Large intestine (tissue), 3 donors: ENCODE measurements around the gene ANGPTL8. TPM values are rescaled to one million over a fixed set of nuclear protein-coding genes. Genes with fewer than 3 reads are reported as not detected.

Source experiments
- DNase-seq, 2 donors: peaks; one replicate each; pipeline versions ENCODE4 v3.0.0 to v3.0.0-alpha.2; 2013
- H3K27ac ChIP-seq: one replicate; pipeline ENCODE4 v1.5.1; 2013; ENCODE audit warnings: low read length
- H3K27me3 ChIP-seq: 2 replicates; pipeline ENCODE4 v1.6.1; 2013; ENCODE audit warnings: low read length; ENCODE audit not compliant: control insufficient read depth, insufficient read depth
- H3K36me3 ChIP-seq: 2 replicates; pipeline ENCODE4 v1.6.1; 2013; ENCODE audit warnings: low read length; ENCODE audit not compliant: control insufficient read depth, insufficient read depth
- H3K4me1 ChIP-seq: one replicate; pipeline ENCODE4 v1.6.1; 2013; ENCODE audit warnings: low read length; ENCODE audit not compliant: control insufficient read depth, insufficient read depth
- H3K4me3 ChIP-seq: one replicate; pipeline ENCODE4 v1.5.1; 2013; ENCODE audit warnings: low read length
- H3K9me3 ChIP-seq: one replicate; pipeline ENCODE4 v1.6.1; 2013; ENCODE audit warnings: mild to moderate bottlenecking, low read depth, low read length, moderate library complexity; ENCODE audit not compliant: control insufficient read depth
- WGBS: methylation state at CpG from one replicate; pipeline ENCODE4 v1.1.5; 2013; ENCODE audit warnings: low lambda C conversion rate; ENCODE audit not compliant: insufficient coverage; 5-methylcytosine and 5-hydroxymethylcytosine counted together
- polyA plus RNA-seq: library from polyadenylated mRNA; unstranded; fragments of 120-200 nt; gene quantifications from one replicate; pipeline ENCODE4 v1.2.1, GENCODE V29; 2013

The ANGPTL8 gene
- polyA plus RNA-seq, 1 donor = 0.55 TPM

DNA sequence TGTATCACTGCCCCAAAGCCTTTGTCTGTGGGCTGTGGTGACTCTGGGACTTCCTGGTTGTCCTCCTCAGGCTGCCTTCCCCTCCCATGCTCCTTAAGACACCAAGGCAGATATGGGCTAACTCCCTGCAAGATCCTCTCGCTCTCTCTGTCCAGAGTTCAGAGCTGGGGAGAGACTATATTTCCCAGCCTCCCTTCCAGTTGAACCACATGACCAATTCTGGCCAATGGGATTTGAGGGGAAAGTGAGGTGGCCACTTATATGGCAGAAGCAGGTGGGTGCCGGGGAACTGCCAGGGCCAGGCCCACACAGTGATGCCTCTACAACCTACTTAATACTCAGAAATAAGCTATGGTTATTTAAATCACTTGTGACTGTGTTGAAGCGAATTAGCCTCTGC, 16.2 kb upstream of the ANGPTL8 start:
- H3K27ac ChIP-seq = no peak overlapping the region
- peaks cover 48% of the 10 kb centered on the region for H3K36me3 ChIP-seq
- no peaks in the 10 kb centered on the region for H3K27me3 ChIP-seq
- H3K4me1 ChIP-seq = no peaks in the 10 kb centered on the region
- 100% methylated on average over 1 of the region's 3 CpGs for WGBS
- no peak overlapping the region for H3K4me3 ChIP-seq
- no peak for DNase-seq
- peaks cover 18% of the 10 kb centered on the region for H3K9me3 ChIP-seq

DNA sequence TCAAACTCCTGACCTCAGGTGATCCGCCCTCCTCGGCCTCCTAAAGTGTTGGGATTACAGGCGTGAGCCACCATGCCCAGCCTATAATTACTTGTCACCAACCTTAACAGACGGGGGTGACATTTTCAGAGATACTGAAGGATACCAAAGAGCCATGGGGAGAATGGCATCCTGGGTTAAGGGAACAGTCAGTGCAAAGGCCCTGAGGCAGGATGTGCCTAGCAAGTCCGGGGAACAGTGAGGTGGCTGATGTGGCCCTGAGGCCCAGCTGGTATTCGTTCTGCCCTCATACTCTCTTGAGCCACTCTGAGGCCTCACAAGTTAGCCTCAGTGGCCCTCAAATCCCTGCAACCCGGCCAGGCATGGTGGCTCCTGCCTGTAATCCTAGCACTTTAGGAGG, 15.0 kb upstream of the ANGPTL8 start:
- H3K27ac ChIP-seq = no peak overlapping the region
- DNase-seq = no peak
- no peak overlapping the region for H3K4me3 ChIP-seq
- no peaks in the 10 kb centered on the region for H3K27me3 ChIP-seq
- peaks cover 18% of the 10 kb centered on the region for H3K9me3 ChIP-seq
- H3K36me3 ChIP-seq = peaks cover 52% of the 10 kb centered on the region
- WGBS = no CpG with 5 or more reads among the region's 7 CpGs
- H3K4me1 ChIP-seq = no peaks in the 10 kb centered on the region

DNA sequence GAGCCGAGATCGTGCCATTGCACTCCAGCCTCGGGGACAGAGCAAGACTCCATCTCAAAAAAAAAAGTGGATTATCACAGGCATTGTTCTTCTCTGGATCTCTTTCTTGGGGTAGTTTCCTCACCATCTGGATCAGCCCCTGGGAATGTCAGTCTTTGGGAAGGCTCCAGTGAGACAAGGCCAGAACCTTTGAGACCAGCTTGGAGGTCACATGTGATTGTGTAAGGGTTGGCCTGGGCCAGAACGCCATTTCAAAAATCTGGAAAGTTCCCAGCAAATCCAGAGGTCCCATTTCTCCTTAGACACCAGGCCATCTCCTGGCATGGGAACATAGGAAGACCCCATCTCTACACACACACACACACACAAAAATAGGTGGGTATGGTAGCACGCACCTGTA, 14.2 kb upstream of the ANGPTL8 start:
- Histone ChIP-seq H3K36me3 (peaks cover 56% of the 10 kb centered on the region), H3K4me1 (no peaks in the 10 kb centered on the region), H3K9me3 (peaks cover 18% of the 10 kb centered on the region), H3K27me3 (no peaks in the 10 kb centered on the region), H3K27ac (no peak overlapping the region), H3K4me3 (no peak overlapping the region)
- WGBS = no CpG with 5 or more reads among the region's 5 CpGs
- DNase-seq = no peak

DNA sequence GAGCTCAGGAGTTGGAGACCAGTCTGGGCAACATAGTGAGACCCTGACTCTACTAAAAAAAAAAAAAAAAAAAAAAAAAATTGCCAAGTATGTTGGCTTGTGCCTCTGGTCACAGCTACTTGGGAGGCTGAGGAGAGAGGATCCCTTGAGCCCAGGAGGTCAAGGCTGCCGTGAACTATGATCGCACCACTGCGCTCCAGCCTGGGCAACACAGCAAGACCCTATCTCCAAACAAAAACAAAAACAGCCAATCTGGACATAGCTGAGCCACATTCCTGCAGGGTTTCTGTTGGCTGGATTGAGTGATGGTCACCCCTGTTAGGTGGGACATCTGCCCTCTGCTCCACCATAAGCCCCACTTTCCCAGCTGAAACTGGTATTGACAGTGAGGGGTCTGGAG, 13.6 kb upstream of the ANGPTL8 start:
- no peaks in the 10 kb centered on the region for H3K4me1 ChIP-seq
- no peaks in the 10 kb centered on the region for H3K27me3 ChIP-seq
- no peak for DNase-seq
- no peak overlapping the region for H3K4me3 ChIP-seq
- peaks cover 18% of the 10 kb centered on the region for H3K9me3 ChIP-seq
- WGBS = no CpG with 5 or more reads among the region's 3 CpGs
- no peak overlapping the region for H3K27ac ChIP-seq
- peaks cover 62% of the 10 kb centered on the region for H3K36me3 ChIP-seq

DNA sequence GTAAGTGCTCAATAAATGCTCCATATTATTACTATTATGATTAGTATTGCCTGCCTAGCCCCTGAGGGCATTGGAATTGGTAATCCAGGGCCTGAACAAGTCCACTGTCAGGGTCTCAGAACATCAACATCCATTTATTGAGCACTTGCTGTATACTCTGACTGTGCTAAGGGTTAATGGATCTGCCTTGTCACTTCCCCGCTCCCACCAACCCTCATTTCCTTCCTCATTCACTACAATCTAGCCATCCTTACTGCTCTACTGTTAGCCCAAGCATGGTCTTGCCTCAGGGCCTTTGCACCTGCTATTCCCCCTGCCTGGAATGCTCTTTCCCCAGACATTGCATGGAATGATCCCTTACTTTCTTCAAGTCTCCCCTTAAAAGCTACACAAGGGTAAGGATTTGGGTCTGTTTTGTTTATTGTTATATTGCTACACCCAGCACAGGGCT, 12.7 kb upstream of the ANGPTL8 start:
- no peak overlapping the region for H3K4me3 ChIP-seq
- peaks cover 59% of the 10 kb centered on the region for H3K36me3 ChIP-seq
- WGBS = 100% methylated on average over 1 of the region's 1 CpG
- no peaks in the 10 kb centered on the region for H3K27me3 ChIP-seq
- H3K4me1 ChIP-seq = no peaks in the 10 kb centered on the region
- DNase-seq = no peak
- peaks cover 10% of the 10 kb centered on the region for H3K9me3 ChIP-seq
- no peak overlapping the region for H3K27ac ChIP-seq

DNA sequence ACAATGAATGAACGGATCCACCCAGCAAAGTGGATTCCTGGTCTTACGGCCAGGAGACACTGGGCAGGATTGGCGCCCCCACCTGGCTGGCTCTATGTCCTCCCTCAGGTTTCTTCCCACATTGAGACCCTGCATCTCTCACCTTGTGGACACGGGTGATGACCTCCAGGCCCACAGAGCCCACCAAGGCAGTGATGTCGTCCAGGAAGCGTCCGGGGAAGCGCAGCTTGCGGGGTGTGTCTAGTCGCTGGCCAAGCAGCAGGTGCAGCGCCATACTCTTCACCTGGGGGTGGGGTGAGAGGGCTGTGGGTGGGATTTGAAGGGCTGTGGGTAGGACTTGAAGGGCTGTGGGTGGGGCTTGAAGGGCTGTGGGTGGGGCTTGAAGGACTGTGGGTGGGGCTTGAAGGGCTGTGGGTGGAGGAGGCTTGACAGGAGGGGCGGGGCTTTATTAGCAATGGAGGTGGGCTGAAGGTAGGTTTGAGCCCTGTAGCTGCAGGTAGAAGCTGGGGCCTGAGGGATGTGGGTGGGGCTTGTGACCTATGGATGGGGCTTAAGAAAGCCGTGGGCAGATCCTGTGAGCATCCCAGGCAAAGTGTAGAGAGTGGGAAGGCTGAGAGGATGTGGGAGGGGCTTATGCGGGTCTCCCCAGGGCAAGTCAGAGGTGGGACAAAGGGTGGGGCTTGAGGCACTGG, 12.1 kb upstream of the ANGPTL8 start:
- Histone ChIP-seq H3K9me3 (peaks cover 5% of the 10 kb centered on the region), H3K27ac (no peak overlapping the region), H3K4me1 (no peaks in the 10 kb centered on the region), H3K27me3 (no peaks in the 10 kb centered on the region), H3K4me3 (no peak overlapping the region), H3K36me3 (peaks cover 59% of the 10 kb centered on the region)
- WGBS = no CpG with 5 or more reads among the region's 14 CpGs
- no peak for DNase-seq

DNA sequence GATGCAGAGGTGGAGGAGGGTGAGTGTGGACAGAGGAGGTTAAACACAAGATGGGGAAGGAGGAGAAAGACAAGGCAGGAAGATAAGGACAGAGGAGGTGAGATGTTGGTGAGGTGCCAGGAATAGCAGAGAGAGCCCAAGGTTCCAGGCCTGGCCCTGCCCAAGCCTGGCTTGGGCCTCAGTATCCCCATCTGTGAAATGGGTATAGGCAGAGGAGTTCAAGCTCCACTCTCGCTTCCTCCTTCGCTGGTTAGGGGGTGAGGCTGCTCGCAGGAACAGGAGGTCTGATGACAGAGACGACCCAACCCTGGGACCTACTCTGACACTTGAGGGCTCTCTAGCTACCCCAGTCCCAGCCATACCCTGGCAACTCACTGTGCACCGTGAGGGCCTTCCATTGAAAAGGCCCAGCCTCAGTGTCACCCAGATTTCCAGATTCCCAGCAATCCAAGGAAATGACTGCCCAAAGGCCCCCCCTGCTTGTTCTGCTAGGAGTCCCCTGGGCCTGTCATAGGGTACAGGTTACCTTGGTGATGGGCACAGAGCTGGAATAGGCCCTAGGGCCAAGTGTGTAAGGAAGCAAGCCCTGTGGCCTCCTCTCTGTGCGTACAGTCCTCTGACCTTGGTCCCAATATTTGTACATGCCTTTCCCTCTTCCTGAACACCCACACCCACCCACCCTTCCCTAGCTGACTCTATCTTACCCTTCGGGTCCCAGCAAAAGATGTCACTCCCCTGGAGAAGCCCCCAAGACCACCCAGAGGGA, 8.6 kb upstream of the ANGPTL8 start:
- H3K36me3 ChIP-seq = peaks cover 57% of the 10 kb centered on the region

DNA sequence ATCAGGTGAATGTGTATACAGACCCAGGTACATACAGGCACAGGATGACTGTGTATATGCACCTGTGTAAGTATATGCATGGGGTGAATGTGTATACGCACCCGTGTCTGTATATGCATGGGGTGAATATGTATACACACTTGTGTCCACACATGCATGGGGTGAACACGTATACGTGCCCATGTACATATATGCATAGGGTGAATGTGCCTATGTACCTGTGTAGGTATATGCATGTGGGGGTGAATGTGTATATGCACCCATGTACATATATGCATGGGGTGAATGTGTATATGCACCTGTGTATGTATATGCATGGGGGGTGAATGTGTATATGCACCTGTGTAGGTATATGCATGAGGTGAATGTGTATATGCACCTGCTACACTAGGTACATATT, 6.9 kb upstream of the ANGPTL8 start:
- Histone ChIP-seq H3K4me3 (no peak overlapping the region), H3K4me1 (no peaks in the 10 kb centered on the region), H3K27me3 (no peaks in the 10 kb centered on the region), H3K27ac (no peak overlapping the region), H3K36me3 (peaks cover 57% of the 10 kb centered on the region), H3K9me3 (no peaks in the 10 kb centered on the region)
- 70% methylated on average over 2 of the region's 4 CpGs for WGBS
- DNase-seq = no peak

More for the DNA sequence above, 8.6 kb upstream of the ANGPTL8 start:
- no peak for DNase-seq
- Histone ChIP-seq H3K27me3 (no peaks in the 10 kb centered on the region), H3K27ac (no peak overlapping the region), H3K4me1 (no peaks in the 10 kb centered on the region), H3K4me3 (no peak overlapping the region), H3K9me3 (no peaks in the 10 kb centered on the region)
- WGBS = no CpG with 5 or more reads among the region's 7 CpGs

DNA sequence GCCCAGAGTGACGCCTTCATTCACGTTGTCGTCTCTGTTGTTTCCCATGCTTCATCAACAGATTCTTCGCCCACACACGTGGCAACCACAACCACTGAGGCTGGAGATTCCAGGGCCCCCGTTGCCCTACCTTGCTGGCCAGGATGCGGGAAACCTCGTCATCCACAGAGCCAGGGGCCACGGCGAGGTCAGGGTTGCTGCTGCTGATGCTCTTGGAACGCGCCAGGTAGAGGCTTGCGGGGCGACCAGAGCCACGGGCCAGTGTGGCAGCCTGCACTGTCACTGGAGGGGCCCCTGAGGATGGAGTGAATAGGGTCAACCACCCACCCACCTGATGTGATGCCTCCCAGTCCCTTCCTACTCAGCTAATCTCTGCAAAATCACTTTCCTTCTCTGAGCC, 6.3 kb upstream of the ANGPTL8 start:
- H3K4me3 ChIP-seq = no peak overlapping the region
- no peaks in the 10 kb centered on the region for H3K9me3 ChIP-seq
- peaks cover 62% of the 10 kb centered on the region for H3K36me3 ChIP-seq
- no peak for DNase-seq
- no peak overlapping the region for H3K27ac ChIP-seq
- no peaks in the 10 kb centered on the region for H3K27me3 ChIP-seq
- no CpG with 5 or more reads among the region's 15 CpGs for WGBS
- no peaks in the 10 kb centered on the region for H3K4me1 ChIP-seq

DNA sequence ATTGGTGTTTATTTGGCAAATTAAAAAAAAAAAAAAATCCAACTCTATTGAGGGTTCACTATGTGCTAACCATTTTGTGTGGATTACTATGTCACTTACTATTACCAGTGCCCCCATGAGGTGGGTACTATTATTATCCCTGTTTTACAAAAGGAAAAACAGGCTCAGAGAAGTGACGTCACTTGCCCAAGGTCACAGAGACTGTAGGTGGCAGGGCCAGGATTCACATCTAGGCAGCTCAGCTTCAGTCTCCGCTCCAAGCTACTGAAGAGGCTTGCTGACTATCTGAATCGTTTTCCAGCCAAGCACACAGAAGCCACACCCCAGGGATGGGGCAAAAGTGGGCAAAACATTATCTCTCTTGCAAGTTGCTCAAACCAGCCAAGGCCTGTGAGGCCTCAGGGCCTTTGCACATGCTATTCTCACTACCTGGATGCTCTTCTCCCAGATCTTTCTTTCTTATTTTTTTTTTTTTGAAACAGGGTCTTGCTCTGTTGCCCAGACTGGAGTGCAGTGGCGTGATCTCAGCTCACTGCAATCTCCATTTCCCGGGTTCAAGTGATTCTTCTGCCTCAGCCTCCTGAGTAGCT, 4.8 kb upstream of the ANGPTL8 start:
- Histone ChIP-seq H3K36me3 (peaks cover 71% of the 10 kb centered on the region), H3K27ac (no peak overlapping the region), H3K27me3 (no peaks in the 10 kb centered on the region), H3K4me1 (no peaks in the 10 kb centered on the region), H3K9me3 (peaks cover 4% of the 10 kb centered on the region), H3K4me3 (no peak overlapping the region)
- no peak for DNase-seq
- no CpG with 5 or more reads among the region's 5 CpGs for WGBS
